Renal cortex interstitium (tissue), 11 donors: ENCODE measurements around the gene RPS23. TPM values are rescaled to one million over a fixed set of nuclear protein-coding genes. Genes with fewer than 3 reads are reported as not detected.
"Not testable (repeated sequence)": the region's sequence is repeated elsewhere in the genome, so short reads cannot be mapped to it uniquely, and the experiment has no call there.

Source experiments
- DNase-seq, 11 donors: peaks; one replicate each; pipeline ENCODE4 v3.0.0-alpha.2; 2013; ENCODE audit warnings: low read depth in 9 of 11, low spot score in 4 of 11; ENCODE audit errors: extremely low read depth in 1 of 11
- polyA plus RNA-seq, 3 donors: library from polyadenylated mRNA; unstranded; fragments of 120-200 nt; gene quantifications; one replicate each; pipeline ENCODE4 v1.2.1, GENCODE V29; 2013; ENCODE audit not compliant: insufficient read length in 3 of 3

RPS23 gene
- polyA plus RNA-seq, 3 donors = 2,292 to 2,940 (median 2,910) TPM

GRCh38 chr5:82272571-82273356, 5.4 kb downstream of the RPS23 start:
- DNase-seq = not testable (repeated sequence)

GRCh38 chr5:82269363-82269762, 8.8 kb downstream of the RPS23 start:
- not testable (repeated sequence) for DNase-seq

GRCh38 chr5:82267297-82267933, 10.7 kb downstream of the RPS23 start:
- DNase-seq = not testable (repeated sequence)

- peak in 1 of 11 donors; percentile 4 for DNase-seq
Measured at GRCh38 chr5:82265047-82265446, 13.1 kb downstream of the RPS23 start.

- DNase-seq = peak in 3 of 11 donors; percentile 15 to 19 (median 18)
Measured at GRCh38 chr5:82259172-82259800, 18.9 kb downstream of the RPS23 start.

GRCh38 chr5:82257729-82258128, 20.4 kb downstream of the RPS23 start:
- DNase-seq = no peak

GRCh38 chr5:82257247-82257646, 20.9 kb downstream of the RPS23 start:
- DNase-seq = no peak

GRCh38 chr5:82255844-82256243, 22.3 kb downstream of the RPS23 start:
- no peak for DNase-seq

- no peak for DNase-seq
Measured at GRCh38 chr5:82252744-82253143, 25.4 kb downstream of the RPS23 start.

- no peak for DNase-seq
Measured at GRCh38 chr5:82246960-82247574, 31.1 kb downstream of the RPS23 start.

- no peak for DNase-seq
Measured at GRCh38 chr5:82244854-82245635, 33.1 kb downstream of the RPS23 start.

GRCh38 chr5:82244151-82244550, 34.0 kb downstream of the RPS23 start:
- no peak for DNase-seq

GRCh38 chr5:82234885-82235284, 43.3 kb downstream of the RPS23 start:
- DNase-seq = no peak

- peak; percentile 24 to 60 (median 42) for DNase-seq
Measured at GRCh38 chr5:82225525-82226172, 52.5 kb downstream of the RPS23 start.
